ENCODE data around the gene AVPR2. TPM values are rescaled to one million over a fixed set of nuclear protein-coding genes. Genes with fewer than 3 reads are reported as not detected.

Gene AVPR2
- total RNA-seq, 2 donors from 2014 or later = 2.3 to 4.7 TPM

DNA sequence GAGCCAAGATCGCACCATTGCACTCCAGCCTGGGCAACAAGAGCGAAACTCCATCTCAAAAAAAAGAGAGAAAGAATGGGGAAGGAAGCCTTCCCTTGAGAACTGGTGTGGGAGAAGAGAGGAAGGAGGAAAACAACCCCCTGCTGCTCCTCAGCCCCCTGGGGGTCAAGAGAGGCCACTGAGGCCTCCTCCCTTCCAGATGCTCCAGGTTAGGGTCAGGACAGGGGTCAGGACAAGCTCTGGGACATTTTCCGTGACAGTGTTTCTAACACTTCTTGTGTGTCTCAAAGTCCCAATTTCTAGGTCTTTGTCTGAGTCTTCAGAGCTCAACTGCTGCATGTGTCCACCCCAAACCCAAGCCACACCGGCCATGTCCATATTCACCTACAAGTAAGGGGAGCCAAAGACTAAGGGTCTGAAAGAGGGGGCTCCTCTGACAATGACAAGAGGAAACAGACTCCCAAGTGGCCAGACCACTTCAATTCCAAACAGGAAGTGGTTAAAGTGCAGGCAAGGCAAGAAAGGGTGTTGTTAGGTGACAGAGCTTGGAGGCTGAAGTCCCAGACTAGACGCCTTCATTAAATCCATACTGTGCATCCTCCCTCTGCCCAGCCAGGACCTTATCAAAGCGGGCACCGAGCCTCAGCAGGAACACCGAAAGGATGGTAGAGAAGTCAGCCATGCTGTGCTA is 26.8 kb upstream of the AVPR2 start:
- Histone ChIP-seq H3K4me1 (no peaks in the 10 kb centered on the region), H3K36me3 (no peaks in the 10 kb centered on the region), H3K4me3 (no peak overlapping the region), H3K27ac (no peak overlapping the region), H3K9me3 (no peaks in the 10 kb centered on the region), H3K27me3 (peaks cover 0 to 7% of the 10 kb centered on the region in 2 donors)
- DNase-seq (ENCODE audit: low spot score) = no peak
- TF ChIP-seq, protein P1, sequence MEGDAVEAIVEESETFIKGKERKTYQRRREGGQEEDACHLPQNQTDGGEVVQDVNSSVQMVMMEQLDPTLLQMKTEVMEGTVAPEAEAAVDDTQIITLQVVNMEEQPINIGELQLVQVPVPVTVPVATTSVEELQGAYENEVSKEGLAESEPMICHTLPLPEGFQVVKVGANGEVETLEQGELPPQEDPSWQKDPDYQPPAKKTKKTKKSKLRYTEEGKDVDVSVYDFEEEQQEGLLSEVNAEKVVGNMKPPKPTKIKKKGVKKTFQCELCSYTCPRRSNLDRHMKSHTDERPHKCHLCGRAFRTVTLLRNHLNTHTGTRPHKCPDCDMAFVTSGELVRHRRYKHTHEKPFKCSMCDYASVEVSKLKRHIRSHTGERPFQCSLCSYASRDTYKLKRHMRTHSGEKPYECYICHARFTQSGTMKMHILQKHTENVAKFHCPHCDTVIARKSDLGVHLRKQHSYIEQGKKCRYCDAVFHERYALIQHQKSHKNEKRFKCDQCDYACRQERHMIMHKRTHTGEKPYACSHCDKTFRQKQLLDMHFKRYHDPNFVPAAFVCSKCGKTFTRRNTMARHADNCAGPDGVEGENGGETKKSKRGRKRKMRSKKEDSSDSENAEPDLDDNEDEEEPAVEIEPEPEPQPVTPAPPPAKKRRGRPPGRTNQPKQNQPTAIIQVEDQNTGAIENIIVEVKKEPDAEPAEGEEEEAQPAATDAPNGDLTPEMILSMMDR (IDR thresholded peaks at IDR 0.05) = no peak

DNA sequence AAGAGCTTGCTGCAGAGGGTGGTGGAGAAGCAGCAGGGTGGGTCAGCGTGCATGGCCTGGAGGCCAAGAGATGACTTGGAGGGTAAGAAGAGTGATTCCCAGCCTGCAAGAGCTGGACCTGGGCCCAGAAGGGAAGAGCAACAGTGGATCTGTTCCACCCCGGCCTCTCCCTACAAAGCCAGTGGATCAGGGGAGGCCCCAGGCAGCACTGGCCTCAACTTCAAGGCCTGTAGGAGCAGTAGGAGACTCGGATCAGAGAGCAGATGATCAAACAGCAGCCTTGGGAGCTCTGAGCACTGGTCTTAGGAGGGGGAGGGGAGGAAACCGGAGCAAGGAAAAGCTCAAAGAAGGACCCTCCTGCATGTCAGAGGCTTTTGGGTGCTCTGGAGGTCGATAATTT is 26.1 kb upstream of the AVPR2 start:
- Histone ChIP-seq H3K36me3 (no peaks in the 10 kb centered on the region), H3K4me3 (no peak overlapping the region), H3K9me3 (no peaks in the 10 kb centered on the region), H3K27me3 (peaks cover 0 to 7% of the 10 kb centered on the region in 2 donors), H3K27ac (no peak overlapping the region), H3K4me1 (no peaks in the 10 kb centered on the region)
- TF ChIP-seq, protein P1 (IDR thresholded peaks at IDR 0.05) = no peak
- no peak for DNase-seq (ENCODE audit: low spot score)

DNA sequence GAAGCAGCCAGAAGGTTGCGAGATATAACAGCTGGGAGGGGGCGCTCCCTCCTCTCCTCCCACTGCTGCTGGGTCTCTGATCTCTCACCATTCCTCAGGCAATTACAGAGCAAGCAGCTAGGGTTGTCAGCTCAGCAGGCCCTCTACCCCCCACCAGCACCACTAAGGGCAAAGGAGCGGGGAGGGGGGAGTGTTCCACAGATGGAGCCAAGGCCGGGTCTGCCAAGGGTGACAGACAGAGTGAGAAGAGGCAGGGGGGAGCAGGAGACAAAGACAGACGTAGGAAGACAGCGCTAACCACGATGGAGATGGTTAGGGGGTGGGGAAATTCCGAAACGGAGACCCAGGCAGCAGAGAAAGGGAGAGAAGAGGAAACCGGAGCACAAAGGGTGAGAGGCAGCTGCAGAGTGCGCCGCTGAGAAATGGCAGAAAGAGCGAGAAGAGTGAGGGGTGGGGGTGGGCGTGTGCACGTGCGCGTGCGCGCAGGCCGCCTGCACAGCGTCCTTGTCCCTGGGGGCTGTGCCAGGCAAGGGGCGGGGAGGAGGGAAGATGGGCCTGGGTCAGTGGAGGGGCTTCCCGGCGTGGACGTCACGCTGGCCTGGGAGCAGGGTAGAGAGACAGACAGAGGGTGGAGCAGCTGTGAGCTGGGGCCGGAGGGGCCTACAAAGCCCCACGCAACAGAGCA is 25.4 kb upstream of the AVPR2 start:
- TF ChIP-seq, protein P1 (IDR thresholded peaks at IDR 0.05) = no peak
- no peak for DNase-seq (ENCODE audit: low spot score)
- H3K36me3 ChIP-seq = no peaks in the 10 kb centered on the region
- H3K4me1 ChIP-seq = no peaks in the 10 kb centered on the region
- H3K27ac ChIP-seq = no peak overlapping the region
- no peaks in the 10 kb centered on the region for H3K9me3 ChIP-seq
- no peak overlapping the region for H3K4me3 ChIP-seq
- H3K27me3 ChIP-seq = peaks cover 0 to 12% of the 10 kb centered on the region in 2 donors

DNA sequence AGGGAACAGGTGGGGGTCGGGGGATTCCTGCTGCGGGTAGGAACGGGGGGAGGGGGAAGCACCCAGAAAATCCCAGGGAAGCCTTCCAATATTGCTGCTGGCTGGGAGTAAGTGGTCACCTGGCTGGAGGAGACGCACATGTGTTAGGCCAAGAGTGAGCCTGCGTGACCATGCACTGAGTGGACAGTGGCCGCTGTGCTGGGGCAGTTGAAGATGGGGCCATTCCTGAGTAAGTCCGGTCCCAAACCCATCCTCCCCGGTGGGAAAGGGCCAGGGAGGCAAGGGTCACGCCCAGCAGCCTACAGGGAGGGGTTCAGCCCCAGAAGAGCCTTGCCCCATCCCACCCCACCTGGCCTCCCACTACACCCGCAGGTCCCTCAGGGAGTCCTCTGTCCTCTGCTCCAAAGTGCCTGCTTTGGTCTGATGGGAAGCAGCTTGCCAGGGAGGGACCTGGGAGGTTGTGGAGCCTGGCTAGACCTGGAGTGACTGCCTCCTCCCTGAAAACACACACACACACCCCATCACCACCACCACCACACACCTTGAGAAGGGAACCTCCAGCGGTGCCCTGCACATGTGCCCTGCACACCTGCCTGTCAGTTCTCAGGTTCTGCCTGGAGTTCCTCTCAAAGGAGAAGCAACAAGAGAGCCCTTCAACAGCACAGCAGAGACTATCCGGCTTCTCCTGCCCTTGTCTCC is 24.6 kb upstream of the AVPR2 start:
- DNase-seq (ENCODE audit: low spot score) = no peak
- TF ChIP-seq, protein P1 (IDR thresholded peaks at IDR 0.05) = no peak
- H3K4me1 ChIP-seq = no peaks in the 10 kb centered on the region
- H3K9me3 ChIP-seq = no peaks in the 10 kb centered on the region
- no peak overlapping the region for H3K27ac ChIP-seq
- H3K27me3 ChIP-seq = peaks cover 6 to 18% of the 10 kb centered on the region in 2 donors
- H3K36me3 ChIP-seq = no peaks in the 10 kb centered on the region
- no peak overlapping the region for H3K4me3 ChIP-seq

DNA sequence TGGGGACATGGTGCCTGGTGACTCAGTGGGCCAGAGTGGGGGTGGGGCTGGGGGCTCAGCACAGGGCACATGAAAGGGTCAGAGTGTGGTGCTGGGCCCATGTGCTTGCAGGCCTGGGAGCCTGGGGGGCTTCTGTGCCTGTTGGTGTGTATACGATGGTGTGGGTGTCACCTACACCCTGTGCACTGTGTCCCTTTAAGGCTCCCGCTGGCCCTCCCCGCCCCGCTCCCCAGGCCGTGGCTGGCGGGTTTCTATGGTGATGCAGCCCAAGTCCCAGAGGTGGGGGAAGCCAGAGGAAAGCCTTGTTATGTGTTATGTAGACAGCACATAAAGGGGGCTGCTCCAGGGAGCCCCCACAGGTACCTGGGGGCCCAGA is 24.0 kb upstream of the AVPR2 start:
- no peaks in the 10 kb centered on the region for H3K36me3 ChIP-seq

More for the DNA sequence above, 24.0 kb upstream of the AVPR2 start:
- Histone ChIP-seq H3K27ac (no peak overlapping the region), H3K9me3 (no peaks in the 10 kb centered on the region), H3K27me3 (peaks cover 11 to 23% of the 10 kb centered on the region in 2 donors), H3K4me1 (peaks cover 0 to 4% of the 10 kb centered on the region in 2 donors), H3K4me3 (no peak overlapping the region)
- DNase-seq (ENCODE audit: low spot score) = no peak
- TF ChIP-seq, protein P1 (IDR thresholded peaks at IDR 0.05) = no peak
